HepG2 (cell line): ENCODE data around the gene STK24. TPM values are rescaled to one million over a fixed set of nuclear protein-coding genes. Genes with fewer than 3 reads are reported as not detected.

Experiments used
- ARID4A ChIP-seq: sonication (generic); formaldehyde crosslinking; IDR thresholded peaks from 2 replicates; pipeline ENCODE4 v1.5.0; 2020; ENCODE audit warnings: mild to moderate bottlenecking, missing genetic modification reagents, borderline replicate concordance
- CENPT ChIP-seq: sonication (generic); formaldehyde crosslinking; IDR thresholded peaks from 2 replicates; pipeline ENCODE4 v1.8.0; 2022; ENCODE audit warnings: low read depth, mild to moderate bottlenecking, moderate library complexity, missing genetic modification reagents
- FOXJ3 ChIP-seq: sonication (generic); formaldehyde crosslinking; IDR thresholded peaks from 2 replicates; pipeline ENCODE4 v1.4.0; 2020; ENCODE audit warnings: missing genetic modification reagents, mild to moderate bottlenecking, borderline replicate concordance
- HNF4A ChIP-seq: sonication (generic); formaldehyde crosslinking; IDR thresholded peaks from 2 replicates; pipeline ENCODE4 v1.4.0; 2020; ENCODE audit warnings: missing genetic modification reagents
- KDM6A ChIP-seq: IDR thresholded peaks from 2 replicates; pipeline ENCODE4 v1.6.1; 2016; ENCODE audit warnings: low read depth
- NAIF1 ChIP-seq: sonication (generic); formaldehyde crosslinking; IDR thresholded peaks from 2 replicates; pipeline ENCODE4 v1.5.0; 2020; ENCODE audit warnings: mild to moderate bottlenecking, missing genetic modification reagents, borderline replicate concordance
- NFAT5 ChIP-seq: sonication (generic); formaldehyde crosslinking; IDR thresholded peaks from 2 replicates; pipeline ENCODE4 v1.4.0; 2020; ENCODE audit warnings: missing genetic modification reagents
- PRDM10 ChIP-seq: sonication (generic); formaldehyde crosslinking; IDR thresholded peaks from 2 replicates; pipeline ENCODE4 v1.4.0; 2020; ENCODE audit warnings: low read depth, missing genetic modification reagents
- RXRB ChIP-seq: IDR thresholded peaks from 2 replicates; pipeline ENCODE4 v1.6.1; 2016; ENCODE audit warnings: borderline replicate concordance, missing genetic modification reagents, missing compliant biosample characterization
- TBX3 ChIP-seq: fragments of 450-650 bp; IDR thresholded peaks from 2 replicates; pipeline ENCODE4 v1.6.1; 2017; ENCODE audit warnings: antibody characterized with exemption, mild to moderate bottlenecking, inconsistent platforms, borderline replicate concordance
- ZNF704 ChIP-seq: sonication (generic); formaldehyde crosslinking; IDR thresholded peaks from 2 replicates; pipeline ENCODE4 v1.8.1; 2023; ENCODE audit warnings: mild to moderate bottlenecking, inconsistent platforms, moderate library complexity, missing genetic modification reagents, borderline replicate concordance
- ZNF761 ChIP-seq: sonication (generic); formaldehyde crosslinking; conservative IDR thresholded peaks from 2 replicates; pipeline ENCODE4 v1.4.0; 2020; ENCODE audit warnings: mild to moderate bottlenecking, missing genetic modification reagents
- polyA plus RNA-seq, 8 experiments: library from polyadenylated mRNA; depleted of rRNA in 3 of 8; stranded (reverse) in 7 of 8; unstranded in 1 of 8; fragments of >200 nt; fragmentation: Illumina TruSeq in 4 of 8; extraction: Trizol in 4 of 8; gene quantifications; 2 replicates each; pipeline versions ENCODE4 v1.2.1 to v1.2.3, GENCODE V29; 2011 to 2016; ENCODE audit warnings: low read depth in 4 of 8, missing spikeins in 1 of 8, mixed read lengths in 1 of 8; ENCODE audit not compliant: insufficient read depth in 1 of 8
- total RNA-seq, 5 experiments: library from RNA; depleted of rRNA; stranded (reverse); fragments of >200 nt; fragmentation: Illumina TruSeq; extraction: Trizol; gene quantifications; 2 replicates each; pipeline ENCODE4 v1.2.3, GENCODE V29; 2016; ENCODE audit warnings: low read depth in 1 of 5

Gene STK24
- total and polyA plus RNA-seq, 2 of the 13 experiments (the other 11 are each of a cell fraction or from before 2014, with no cell fraction given) = 51.3 to 73.0 TPM

GRCh38 chr13:98484289-98485219 is 92.4 kb downstream of the STK24 start (continued):
- no peak for TF ChIP-seq ZNF704 (CRISPR knock-in tag)
- TF ChIP-seq KDM6A (CRISPR knock-in tag) = no peak
- no peak for TF ChIP-seq TBX3
- no peak for TF ChIP-seq ZNF761 (CRISPR knock-in tag)
- 0 out of 2 replicates have a peak, but pooled peaks have one; percentile 14 for TF ChIP-seq HNF4A (CRISPR knock-in tag)
- peak; percentile 69; the same call in 1 of the 2 replicates for TF ChIP-seq PRDM10 (CRISPR knock-in tag)
- TF ChIP-seq CENPT (CRISPR knock-in tag) = no peak
- peak; percentile 27; the same call in 1 of the 2 replicates for TF ChIP-seq NAIF1 (CRISPR knock-in tag)
- TF ChIP-seq FOXJ3 (CRISPR knock-in tag) = no peak
- TF ChIP-seq RXRB = 0 out of 2 replicates have a peak, but pooled peaks have one; percentile 10
- TF ChIP-seq ARID4A = peak; percentile 66; the same call in 1 of the 2 replicates
- no peak for TF ChIP-seq NFAT5 (CRISPR knock-in tag)
